Embryonic facial prominence (tissue), 1 donor: ENCODE measurements around the gene S100A7A.
"Not testable (repeated sequence)": the region's sequence is repeated elsewhere in the genome, so short reads cannot be mapped to it uniquely, and the experiment has no call there.

Source experiments
- DNase-seq: peaks from one replicate; pipeline ENCODE4 v3.0.0-alpha.2; 2016; ENCODE audit errors: extremely low spot score

The S100A7A gene

GRCh38 chr1:153456396-153456795, 40.1 kb downstream of the S100A7A start:
- DNase-seq: no peak

- no peak for DNase-seq
Observed at GRCh38 chr1:153459655-153460054, 43.3 kb downstream of the S100A7A start.

GRCh38 chr1:153460551-153460950, 44.2 kb downstream of the S100A7A start, which contains the start of gene S100A7:
S100A7 (minus strand) TSS chr1:153460651; CDS start chr1:153459013, 1,638 bp downstream.
- DNase-seq: no peak

- not testable (repeated sequence) for DNase-seq
Observed at GRCh38 chr1:153462741-153463140, 46.4 kb downstream of the S100A7A start.

- no peak for DNase-seq
Observed at GRCh38 chr1:153465811-153466636, 49.7 kb downstream of the S100A7A start.

- no peak for DNase-seq
Observed at GRCh38 chr1:153466908-153467307, 50.6 kb downstream of the S100A7A start.

- no peak for DNase-seq
Observed at GRCh38 chr1:153470707-153471106, 54.4 kb downstream of the S100A7A start.
